ENCODE measurements around the gene AFM.

GRCh38 chr4:73508651-73509050 is 27.1 kb downstream of the AFM start:
- TF ChIP-seq CTCF (IDR thresholded peaks at IDR 0.05) (no peak), EZH2 (IDR thresholded peaks at IDR 0.05) (no peak)
